ENCODE measurements around the gene FBLN1.

GRCh38 chr22:45647532-45648225 is 145.0 kb downstream of the FBLN1 start:
- no peak for TF ChIP-seq CTCF (IDR thresholded peaks at IDR 0.05; ENCODE audit: low read length)
- no peak for TF ChIP-seq EZH2 (IDR thresholded peaks at IDR 0.05; ENCODE audit: borderline replicate concordance, low read length)

Measured in OCI-LY1 (cell line).